Activated CD4-positive, alpha-beta T cell treated with anti-CD3 and anti-CD28 coated beads, Interleukin-10, Interleukin-2, amounts not matched to agents 100 ng/mL and 50 ng/mL, durations not matched to agents 16 hours and 8 hours (primary cell): ENCODE data around the gene SNX13.

ENCODE experiments used
- DNase-seq: peaks from one replicate; pipeline ENCODE4 v3.0.0-alpha.2; 2020

The SNX13 gene

DNA sequence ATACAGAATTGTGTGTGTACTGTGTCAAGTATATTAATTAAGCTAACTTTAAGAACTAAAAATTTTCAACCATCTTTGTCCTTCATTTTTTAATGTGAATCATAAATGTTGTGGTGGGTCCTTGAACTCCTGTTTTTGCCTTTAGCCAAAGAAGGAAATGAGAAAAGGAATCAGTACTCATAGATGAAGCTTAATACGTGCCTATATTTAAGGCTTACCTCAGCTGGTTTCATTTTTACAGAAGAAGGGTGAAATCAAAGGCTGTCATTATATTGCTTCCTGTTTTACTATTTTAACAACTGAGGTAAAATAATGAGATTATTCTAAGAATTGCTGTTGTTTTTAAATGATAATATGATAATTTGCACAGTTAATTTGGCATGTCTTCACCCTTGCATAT lies 6.3 kb upstream of the SNX13 start:
- peak; percentile 27 for DNase-seq

DNA sequence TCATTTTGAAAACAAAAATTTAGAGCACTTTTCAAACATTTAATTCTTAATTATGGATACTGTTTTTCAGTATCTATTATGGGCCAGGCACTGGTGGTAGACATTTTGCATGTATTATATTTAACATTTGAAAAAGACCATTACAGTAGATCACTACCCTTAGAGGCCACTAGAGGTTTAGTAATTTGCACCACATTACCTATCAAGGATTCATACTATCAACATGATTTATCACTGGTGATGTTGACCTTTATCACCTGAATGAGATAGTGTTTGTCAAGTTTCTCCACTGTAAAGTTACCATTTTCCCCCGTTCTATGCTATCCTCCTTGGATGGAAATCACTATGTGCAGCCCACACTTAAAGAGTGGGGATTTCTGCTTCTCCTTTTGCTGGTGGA lies 4.4 kb upstream of the SNX13 start:
- DNase-seq, result no peak

DNA sequence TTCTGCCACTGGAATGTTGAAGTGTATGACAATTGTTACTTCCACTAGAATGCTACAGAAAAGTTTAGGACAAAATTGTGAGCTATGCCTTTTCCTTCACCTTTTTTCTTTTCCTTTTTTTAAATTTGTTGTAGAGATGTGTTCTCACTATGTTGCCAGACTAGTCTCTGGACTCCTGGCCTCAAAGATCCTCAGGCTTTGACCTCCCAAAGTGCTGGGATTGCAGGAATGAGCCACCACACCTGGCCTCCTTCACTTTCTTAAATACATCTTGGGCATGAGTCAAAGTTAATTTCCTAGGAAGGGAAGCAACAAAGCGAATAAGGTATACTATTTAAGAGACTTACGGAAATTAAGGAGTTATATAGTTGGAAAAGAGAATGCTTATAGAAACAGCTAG lies 2.7 kb upstream of the SNX13 start:
- no peak for DNase-seq

DNA sequence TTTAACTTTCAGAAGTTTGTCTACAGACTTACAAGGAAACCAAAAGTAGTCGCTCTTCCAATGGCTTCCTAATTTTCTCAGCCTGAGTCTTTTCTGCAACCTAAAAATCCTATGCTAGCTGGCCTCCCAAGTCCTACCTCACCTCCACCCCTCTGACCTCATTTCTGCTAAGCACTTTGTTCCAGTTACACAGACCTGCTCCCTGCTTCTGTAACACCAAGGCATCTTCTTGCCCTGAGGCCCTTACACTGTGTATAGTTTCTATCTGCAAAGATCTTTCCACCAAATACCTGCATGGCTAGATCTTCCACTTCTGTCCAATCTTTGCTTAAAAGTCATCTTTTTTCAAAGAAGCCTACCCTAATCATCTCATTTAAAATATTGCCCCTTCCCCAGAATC lies 1.9 kb upstream of the SNX13 start:
- no peak for DNase-seq

DNA sequence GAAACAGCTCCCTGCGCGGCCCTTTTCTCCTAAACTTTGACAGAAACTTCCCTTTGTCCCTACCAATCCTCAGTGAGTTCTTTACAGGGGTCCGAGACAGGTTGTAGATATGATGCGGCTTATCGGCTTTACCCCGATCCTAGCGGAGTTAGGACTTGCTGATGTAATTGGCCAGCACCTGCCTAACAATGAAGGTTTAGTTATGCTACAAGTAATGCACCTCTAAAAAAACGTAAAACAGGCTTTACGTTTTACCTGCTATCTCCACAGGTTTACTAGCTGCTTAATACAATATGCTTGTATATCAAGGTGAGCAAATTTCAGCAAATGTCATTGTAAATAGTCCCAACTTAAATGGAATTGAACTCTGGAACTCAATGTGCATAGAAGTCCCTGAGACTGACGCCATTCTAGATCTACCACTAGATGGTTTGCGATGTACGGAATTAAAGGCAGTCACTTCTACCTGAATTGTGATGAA lies 697 bp upstream of the SNX13 start:
- no peak for DNase-seq

DNA sequence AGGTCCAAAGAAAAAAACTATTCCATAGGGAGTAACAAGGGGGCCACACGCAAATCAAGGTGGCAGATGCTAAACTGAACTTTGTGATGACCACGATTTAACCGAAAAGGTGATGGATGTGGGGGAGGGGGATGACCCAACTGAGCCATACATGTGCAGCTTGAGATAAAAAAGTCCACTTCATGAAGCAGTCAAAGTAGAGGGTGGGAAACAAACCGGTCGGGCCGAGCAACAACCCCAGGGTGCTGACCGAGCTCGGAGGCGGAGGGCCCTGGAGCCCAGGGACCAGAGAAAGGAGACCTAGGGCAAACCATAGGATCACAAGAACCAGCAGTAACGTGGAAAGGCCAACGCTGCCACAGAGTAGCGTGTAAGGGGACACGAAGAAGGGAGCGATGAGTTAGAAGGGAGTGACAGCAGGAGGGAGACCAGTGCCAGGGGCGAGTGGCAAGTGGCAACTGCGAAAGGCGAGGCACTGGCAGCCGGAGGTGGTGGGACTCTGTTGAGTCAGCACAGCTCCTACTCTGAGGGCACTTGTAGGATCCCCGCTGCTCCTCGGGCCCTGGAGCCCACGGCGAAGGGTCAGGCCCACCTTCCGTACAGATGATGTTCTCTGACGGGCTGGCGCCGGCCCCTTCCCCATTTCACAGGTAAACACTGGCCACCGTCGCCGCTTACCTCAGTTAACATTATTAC lies 540 bp downstream of the SNX13 start:
- peak; percentile 63 for DNase-seq

DNA sequence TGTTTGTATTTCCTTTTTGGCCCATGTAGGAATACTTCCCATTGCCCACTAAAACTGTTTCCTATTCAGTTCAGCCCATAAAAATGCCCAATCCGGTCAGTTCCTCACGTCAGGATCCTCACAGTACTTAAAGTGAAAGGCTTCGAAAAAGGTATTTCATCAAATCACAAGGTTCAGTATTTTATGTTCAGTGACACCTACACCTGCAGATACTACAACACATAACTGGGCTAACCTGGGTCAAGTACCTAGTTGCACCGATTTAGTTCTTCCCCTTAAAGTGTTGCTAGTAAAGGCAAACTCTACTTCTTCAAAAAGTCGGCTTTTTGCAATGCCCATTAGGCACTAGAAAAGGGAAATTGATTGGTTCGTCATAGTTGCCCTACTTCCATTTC lies 1.1 kb downstream of the SNX13 start:
- no peak for DNase-seq

DNA sequence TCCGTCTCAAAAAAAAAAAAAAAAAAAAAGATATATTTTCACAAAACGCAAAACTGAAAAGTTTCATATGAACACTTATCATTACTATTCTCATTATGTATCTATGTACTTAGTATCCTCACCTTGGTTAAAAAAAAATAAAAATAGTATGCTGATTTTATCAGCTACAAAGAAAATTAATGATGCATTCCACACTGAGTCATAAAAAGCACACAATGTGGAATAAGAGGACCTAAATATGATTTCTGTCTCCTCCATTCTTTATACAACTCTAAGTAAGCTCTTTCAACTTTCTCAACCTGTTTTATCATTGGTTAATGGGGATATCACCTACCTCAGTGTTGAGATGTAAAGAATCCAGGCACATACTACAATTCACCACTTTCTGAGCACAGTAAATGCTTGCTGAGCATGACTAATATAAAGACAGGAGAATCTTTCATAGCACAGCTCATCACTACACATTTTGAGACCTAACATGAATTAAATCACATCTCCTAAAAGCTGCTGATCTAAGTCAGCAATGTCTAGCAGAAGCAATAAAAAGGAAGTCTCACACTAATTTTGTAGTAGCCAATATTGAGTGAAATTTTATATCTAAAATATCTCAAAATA lies 2.7 kb downstream of the SNX13 start:
- peak; percentile 68 for DNase-seq

DNA sequence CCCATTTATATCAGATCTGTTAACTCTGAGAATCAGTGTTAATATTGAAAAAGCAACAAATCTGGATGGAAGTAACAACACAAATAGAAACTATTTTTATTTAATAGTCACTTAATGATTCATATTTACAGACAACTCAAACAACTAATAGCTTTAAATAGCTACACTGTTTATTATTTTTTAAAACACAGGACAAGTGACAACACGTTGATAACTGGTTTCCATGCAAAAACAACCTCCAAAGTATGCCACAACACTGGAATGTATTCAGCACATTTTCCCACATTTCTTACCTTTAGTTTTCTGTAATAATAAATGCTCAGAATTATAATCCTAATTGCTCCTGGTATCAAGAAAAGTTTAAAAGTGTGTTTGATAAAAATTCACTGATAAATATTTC lies 4.0 kb downstream of the SNX13 start:
- no peak for DNase-seq

DNA sequence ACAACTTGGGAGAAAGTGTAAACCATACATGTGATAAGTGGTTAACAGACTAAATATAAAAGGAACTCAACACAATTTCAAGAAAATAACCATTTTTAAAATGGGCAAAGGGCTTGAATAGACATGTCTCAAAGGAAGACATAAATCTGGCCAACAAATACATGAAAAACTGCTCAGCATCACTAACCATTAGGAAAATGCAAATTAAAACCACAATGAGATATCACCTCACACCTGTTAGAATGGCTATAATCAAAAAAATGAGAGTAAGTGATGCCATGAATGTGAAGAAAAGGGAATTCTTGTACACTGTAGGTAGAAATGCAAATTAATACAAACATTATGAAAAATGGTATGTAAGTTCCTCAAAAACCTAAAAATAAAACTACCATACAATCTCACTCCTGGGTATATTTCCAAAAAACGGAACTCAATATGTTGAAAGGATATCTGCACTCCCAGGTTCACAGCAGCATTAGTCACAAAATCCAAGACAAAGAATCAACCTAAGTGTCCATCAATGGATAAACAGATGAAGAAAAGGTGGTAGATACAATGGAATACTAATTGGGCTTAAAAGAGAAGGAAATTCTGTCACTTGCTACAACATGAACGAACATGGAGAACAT lies 5.6 kb downstream of the SNX13 start:
- DNase-seq, result no peak

DNA sequence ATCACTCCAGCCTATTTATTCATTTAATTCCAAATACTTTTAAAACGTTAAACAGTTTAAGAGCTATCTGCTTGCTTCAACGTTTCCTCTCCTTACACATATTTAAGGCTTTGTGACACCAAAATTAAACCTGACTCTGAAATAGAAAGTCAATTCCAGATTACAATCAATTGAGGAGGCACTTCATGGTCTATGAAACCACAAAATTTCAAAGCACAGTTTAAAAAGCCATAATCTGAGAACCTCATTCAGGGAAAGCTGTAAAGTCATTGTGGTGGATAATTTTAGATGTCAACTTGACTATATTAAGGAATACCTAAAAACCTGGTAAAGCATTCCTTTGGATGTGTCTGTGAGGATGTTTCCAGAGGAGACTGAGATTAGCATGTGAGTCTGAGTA lies 6.2 kb downstream of the SNX13 start:
- DNase-seq, result peak; percentile 30

DNA sequence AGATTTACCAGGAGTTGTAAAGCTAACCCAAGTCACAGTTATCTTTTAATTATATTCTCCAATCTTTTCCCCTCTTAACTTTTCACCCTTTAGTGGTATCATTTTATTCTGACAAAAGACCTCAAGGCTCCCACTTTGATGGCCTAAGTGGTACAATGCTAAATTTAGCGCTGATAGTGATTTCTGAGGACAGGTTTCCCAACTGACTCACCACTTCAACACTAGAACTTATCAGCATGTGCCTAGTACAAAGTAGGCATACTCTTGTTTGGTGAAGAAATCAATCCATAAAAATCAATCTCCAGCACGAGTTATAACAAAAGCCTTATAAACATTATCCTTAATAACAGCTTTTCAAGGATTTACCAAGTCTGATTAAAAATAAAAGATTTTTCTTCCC lies 7.5 kb downstream of the SNX13 start:
- DNase-seq, result no peak

DNA sequence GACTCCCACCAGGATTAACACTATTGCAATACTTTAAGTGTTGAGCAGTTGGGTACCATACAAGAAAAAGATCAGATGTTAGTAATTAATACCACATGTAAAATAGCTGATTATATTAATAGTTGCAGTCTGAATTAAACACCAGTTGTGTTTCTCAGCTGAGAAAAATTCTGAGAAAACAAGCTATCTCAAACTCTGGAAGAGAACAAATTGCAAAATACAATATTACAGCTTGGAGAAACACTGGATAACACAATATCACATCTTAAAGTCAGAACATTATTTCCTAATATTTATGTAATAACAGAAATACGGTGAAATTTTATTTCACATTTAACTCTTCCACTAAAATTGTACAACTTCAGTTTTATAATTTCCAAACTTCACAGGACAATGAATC lies 9.2 kb downstream of the SNX13 start:
- no peak for DNase-seq

DNA sequence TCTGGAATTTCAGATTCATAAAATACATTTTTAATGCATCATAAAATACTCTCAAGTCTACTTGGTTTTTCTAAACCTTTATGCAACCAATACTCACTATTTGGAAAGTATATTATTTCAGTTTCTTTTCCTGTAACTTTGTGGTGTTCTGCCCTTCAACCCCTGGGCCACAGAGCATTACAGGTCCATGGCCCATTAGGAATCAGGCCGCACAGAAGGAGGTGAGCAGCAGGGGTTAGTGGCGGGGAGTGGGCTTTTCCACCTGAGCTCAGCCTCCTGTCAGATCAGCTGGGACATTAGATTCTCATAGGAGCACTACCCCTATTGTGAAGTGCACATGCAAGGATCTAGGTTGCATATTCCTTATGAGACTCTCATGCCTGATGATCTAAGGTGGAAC lies 9.7 kb downstream of the SNX13 start:
- no peak for DNase-seq

DNA sequence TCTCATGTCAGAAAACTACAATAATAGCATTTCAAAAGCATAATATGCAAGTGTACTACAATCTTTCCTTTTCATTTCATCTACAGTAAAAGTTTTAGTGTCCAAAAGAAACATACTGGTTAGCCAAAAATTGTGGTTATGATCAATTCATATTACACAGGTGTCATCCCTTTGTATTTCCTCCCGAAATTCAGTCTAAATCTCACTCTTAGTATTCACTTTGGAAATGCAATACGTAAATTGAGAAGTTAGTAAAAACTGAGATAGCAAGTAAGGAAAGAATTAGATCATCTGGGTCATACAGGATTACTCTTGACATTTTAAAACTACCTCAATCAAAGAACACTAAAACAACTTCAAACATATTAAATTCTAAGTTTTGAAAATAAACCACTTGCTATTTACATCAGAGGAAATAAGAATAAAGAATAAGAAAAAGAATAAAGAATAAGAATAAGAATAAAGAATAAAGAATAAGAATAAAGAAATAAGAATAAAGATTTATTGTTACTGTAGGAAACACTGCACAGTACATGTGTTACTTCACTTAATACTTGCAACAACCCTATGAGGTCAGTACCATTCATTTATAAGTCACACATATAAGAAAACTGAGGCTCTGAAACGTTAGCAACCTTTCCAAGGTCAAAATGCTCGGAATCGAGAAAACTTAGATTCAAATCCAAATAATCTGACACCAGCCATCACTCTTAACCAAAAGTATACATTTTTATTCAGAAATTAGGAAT lies 10.5 kb downstream of the SNX13 start:
- DNase-seq, result peak; percentile 42

DNA sequence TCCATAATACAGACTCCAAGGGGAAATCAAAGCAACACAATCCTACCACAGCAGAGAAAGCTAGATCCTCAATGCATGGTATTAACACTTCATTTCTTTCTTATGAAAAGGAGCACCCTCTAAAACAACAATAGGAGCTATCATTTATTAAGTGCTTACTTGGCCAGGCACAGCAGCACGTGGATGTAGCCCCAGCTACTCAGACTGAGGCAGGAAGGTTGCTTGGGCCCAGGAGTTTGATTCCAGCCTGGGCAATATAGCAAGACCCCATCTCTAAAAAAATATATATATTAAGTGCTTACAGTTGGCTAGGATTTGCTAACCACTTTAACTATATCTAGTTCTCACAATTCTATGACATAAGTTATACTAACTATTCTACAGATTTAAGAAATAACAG lies 12.2 kb downstream of the SNX13 start:
- no peak for DNase-seq

DNA sequence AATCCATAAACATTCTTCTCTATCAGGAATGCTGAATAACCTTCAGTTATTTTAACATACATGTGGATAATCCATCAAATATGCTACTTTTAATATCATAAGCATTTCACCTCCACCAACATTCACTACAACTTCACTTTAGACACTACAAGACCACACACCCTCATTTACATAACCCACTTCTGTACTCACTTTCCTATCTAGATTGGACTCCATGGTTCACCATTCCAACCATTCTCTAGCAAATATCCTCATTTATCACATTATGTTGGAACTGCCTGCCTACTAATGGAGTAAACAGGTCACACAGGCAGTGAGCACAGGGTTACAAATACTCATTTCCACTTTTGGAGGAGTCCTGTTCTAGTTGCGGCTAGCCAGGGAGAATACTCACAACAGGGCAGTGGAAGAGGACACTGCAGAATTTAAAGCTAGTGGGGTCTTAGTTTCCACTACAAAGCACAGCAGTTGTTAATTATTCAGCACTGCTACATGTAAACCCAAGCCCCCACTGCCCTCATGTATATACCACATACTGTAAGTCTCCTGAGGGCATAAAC lies 18.4 kb downstream of the SNX13 start:
- DNase-seq, result no peak

DNA sequence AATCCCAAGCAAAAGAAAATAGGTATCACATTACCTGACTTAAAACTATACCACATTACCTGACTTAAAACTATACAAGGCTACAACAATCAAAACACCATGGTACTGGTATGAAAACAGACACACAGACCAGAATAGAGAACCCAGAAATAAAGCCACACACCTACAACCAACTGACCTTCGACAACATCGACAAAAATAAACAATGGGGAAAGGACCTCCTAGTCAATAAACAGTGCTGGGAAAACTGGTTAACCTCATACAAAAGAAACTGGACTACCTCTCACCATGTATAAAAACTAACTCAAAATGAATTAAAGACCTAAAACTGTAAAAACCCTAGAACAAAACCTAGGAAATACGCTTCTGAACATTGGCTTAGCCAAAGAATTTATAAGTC lies 22.5 kb downstream of the SNX13 start:
- DNase-seq, result no peak

DNA sequence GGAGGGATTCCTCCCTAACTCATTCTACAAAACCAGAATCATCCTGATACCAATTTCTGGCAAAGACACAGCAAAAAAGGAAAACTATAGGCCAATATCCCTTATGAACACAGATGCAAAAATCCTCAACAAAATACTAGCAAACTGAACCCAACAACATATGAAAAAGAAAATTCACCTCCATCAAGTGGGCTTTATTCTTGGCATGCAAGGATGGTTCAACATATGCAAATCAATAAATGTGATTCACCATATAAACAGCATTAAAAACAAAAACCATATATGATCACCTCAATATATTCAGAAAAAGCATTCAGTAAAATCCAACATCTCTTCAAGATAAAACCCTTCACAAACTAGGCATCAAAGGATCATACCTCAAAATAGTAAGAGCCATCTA lies 23.5 kb downstream of the SNX13 start:
- no peak for DNase-seq

DNA sequence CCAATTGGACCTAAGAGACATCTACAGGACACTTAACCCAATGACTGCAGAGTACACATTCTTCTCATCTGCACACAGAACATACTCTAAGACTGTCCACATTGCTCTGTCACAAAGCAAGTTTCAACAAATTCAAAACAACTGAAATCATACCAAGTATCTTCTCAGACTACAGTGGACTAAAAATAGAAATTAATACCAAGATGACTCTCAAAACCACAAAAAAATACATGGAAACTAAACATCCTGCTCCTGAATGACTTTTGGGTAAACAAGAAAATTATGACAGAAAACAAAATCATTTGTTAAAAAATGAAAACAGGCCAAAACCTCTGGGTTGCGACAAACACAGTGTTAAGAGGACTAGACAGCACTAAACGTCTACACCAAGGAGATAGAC lies 24.5 kb downstream of the SNX13 start:
- no peak for DNase-seq

DNA sequence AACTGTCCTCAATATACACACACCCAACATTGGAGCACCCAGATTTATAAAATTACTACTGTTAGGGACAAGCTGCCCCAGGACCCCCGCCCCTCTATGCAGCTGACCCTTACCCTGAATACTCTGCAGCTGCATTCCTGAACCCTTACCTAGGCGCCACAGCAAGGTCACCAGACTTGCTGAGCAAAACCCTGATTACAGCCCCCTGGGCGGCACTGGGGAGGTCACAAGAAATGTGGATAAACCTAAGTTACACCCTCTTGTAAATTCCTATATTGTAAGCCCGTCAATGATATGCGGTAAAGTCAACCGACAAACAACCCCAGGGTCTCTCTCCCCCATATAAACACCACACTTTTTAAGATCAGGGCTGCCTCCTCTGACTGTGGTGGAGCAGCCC lies 25.1 kb downstream of the SNX13 start:
- no peak for DNase-seq

DNA sequence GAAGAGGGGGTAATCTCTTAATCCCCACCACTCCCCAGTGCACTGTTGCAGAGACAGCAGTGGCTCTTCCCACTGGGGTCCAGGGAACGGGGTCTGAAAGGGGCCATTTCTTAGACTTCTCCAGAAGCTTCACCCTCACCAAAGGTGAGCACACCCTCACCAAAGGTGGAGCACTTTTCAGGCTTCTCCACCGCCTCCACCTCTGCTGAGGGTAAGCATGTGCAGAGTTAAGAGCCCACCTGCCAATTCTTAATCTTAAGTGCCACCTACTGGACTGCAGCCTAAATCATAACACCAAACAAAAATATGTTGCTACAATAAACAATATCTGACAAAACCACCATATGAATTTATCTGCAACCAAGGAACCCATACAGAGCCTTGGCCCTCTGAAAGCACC lies 27.0 kb downstream of the SNX13 start:
- DNase-seq, result no peak

DNA sequence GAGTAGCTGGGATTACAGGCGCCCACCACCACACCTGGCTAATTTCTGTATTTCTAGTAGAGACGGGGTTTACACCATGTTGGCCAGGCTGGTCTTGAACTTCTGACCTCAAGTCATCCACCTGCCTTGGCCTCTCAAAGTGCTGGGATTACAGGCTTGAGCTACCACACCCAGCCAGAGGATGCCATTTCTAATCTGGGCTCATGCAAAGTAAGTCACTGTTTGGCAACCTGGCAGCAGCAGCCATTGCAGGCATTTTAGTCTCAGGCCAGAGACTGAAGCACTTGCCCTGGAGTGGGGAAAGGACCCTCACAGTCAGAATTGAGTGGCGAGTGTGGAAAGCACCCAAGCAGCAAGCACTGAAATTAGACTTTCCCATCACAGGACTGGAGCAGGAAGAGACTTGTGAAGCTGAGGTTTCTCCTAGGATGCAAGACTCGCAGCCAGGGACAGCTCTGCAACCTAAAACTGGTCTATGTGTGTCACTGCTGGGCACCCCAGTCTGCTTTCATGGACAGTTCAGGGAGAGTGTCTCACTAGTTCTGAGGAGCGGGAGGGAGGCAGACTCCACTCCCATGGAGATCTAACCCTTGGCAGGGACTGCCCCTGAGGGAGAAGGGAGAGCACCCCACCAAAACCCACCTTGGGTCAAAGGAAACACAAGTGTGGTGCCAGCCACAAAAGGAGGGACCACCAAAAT lies 27.6 kb downstream of the SNX13 start:
- DNase-seq, result no peak
